Vagina (tissue), 2 donors: ENCODE measurements around the gene TBXT. TPM values are rescaled to one million over a fixed set of nuclear protein-coding genes. Genes with fewer than 3 reads are reported as not detected.
A peak's percentile ranks its signal among the peaks of the same experiment; 100 is the strongest.

Experiments
- DNase-seq, 2 donors: peaks; one replicate each; pipeline ENCODE4 v3.0.0-alpha.2; 2017; ENCODE audit errors: extremely low spot score in 2 of 2
- H3K27ac ChIP-seq: fragments of 200-600 bp; sonication (generic); one replicate; pipeline ENCODE4 v1.5.1; 2019
- H3K27me3 ChIP-seq: fragments of 200-600 bp; sonication (generic); one replicate; pipeline ENCODE4 v1.5.1; 2019
- H3K36me3 ChIP-seq, 2 donors: fragments of 200-600 bp; sonication (generic); one replicate each; pipeline ENCODE4 v1.5.1; 2017 to 2019
- H3K4me1 ChIP-seq: fragments of 200-600 bp; sonication (generic); one replicate; pipeline ENCODE4 v1.5.1; 2019
- H3K4me3 ChIP-seq, 2 donors: fragments of 200-600 bp; sonication (generic); 1 replicate in 1 of 2; 2 replicates in 1 of 2; pipeline ENCODE4 v1.5.1; 2016 to 2019
- H3K9me3 ChIP-seq: fragments of 200-600 bp; sonication (generic); one replicate; pipeline ENCODE4 v1.5.1; 2019
- POLR2A ChIP-seq, 2 donors: fragments of 450-650 bp; IDR thresholded peaks; one replicate each; pipeline ENCODE4 v1.6.1; 2017; ENCODE audit warnings: antibody characterized with exemption in 2 of 2, mild to moderate bottlenecking in 2 of 2, moderate library complexity in 2 of 2
- POLR2AphosphoS5 ChIP-seq, 2 donors: sonication (generic); formaldehyde crosslinking; IDR thresholded peaks; one replicate each; pipeline ENCODE4 v1.9.0; 2017; ENCODE audit warnings: antibody characterized with exemption in 2 of 2, mild to moderate bottlenecking in 2 of 2, low read depth in 1 of 2; ENCODE audit not compliant: insufficient read depth in 1 of 2
- intact Hi-C: fragments of 100-400 bp; cut with DNase I; formaldehyde crosslinking; loops from one replicate; pipeline ENCODE4 v1.15.1; 2023
- total RNA-seq: library from RNA; depleted of rRNA; stranded (reverse); fragments of >200 nt; gene quantifications from one replicate; pipeline ENCODE4 v1.2.3, GENCODE V29; 2016
- TF ChIP-seq, protein P1 (sequence below), 3 experiments: fragments of 450-650 bp in 2 of 3; fragments of 200-600 bp in 1 of 3; sonication (generic) in 1 of 3; IDR thresholded peaks; one replicate each; pipeline ENCODE4 v1.5.1; 2017 to 2019; ENCODE audit warnings: antibody characterized with exemption in 3 of 3, mild to moderate bottlenecking in 2 of 3, moderate library complexity in 2 of 3

TBXT gene
- total RNA-seq, 1 donor from 2014 or later, result not detected

DNA sequence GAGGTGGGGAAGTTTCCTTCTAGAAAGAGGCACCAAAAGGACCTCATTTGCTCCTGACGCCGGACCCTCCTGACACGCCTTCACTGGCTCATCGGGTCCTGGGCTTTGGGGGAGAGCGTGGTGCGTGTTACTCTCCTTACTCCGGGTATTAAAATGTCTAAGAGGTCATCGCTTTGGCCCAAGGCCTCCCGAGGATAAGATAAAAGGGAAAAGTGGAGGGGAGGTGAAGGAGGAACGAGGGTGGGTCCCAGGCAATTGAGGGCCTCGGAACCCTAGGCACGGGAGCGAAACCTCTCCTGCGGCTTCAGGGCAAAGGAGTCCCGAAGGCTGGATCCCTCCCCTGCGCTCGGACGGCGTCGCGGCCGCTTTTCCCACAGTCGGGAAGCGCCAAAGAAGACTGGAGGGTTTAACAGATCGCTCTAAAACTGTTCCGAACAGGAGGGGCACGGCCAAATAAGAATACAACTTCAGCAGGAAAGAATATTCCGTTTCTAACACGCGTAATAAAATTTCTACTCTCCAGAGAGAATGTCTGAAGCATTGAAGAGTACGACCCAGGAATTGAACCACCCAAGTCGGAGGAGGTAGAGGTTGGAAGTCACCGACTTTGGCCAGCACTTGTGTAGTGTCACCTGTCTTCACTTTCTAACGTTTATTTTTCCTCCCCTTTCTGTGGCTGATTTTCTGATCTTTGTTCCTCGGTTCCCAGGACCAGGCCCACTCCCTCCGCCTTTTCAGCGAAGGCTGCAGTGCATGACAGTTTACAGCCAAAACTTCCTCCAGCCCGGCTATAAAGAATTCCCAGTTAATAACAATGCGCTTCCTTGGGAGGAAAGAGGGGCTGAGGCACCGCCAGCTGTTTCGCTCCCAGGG is 2.1 kb upstream of the TBXT start:
- intact Hi-C loops, result no loop called here

DNA sequence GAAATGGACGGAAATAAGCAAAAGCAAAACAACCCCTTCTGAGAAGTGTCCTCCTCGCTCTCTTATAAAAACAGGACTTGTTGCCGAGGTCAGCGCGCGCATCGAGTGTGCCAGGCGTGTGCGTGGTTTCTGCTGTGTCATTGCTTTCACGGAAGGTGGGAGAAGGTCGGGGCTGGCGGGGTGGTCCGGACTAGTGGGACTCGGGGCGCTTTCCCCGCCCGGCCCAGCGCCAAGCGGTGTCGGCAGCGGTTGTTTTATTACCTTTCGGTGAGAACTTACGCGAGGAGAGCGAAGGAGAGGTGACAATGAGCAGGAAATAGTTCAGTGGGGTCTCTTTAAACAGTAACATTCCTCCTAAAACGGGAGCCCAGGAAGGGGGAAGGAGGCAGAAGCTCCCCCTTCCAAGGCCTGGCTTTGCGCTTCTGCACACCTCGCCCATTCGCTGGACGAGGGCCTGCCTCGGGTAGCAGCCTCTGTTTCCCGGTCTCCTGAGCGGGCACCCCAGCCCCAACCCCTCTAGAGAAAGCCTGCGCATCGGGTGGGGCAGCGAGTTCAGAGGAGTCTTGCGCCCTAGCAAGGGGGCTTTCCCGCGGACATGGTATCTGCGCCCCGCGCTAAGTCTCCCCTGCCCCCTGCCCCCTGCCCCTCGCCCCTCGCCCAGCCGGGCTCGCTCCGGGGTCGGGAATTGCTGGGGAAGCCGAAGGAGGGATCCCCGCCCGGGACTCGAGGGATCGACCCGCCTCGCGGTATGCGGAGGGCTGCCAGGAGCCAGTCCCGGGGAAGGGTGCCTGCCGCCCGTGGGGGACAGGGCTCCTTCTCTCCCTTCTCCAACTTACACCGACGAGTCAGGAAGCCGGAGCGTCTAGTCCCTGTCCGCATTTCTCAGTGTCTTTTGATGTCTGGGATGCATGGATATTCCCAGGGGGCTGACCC is 1.2 kb upstream of the TBXT start:
- DNase-seq, result no peak
- no peak overlapping the region for H3K27ac ChIP-seq
- TF ChIP-seq POLR2AphosphoS5 (IDR thresholded peaks at IDR 0.05; ENCODE audit: insufficient read depth in 1 of 2, low read depth in 1 of 2) (no peak), POLR2A (IDR thresholded peaks at IDR 0.05) (no peak)
- TF ChIP-seq, protein P1, sequence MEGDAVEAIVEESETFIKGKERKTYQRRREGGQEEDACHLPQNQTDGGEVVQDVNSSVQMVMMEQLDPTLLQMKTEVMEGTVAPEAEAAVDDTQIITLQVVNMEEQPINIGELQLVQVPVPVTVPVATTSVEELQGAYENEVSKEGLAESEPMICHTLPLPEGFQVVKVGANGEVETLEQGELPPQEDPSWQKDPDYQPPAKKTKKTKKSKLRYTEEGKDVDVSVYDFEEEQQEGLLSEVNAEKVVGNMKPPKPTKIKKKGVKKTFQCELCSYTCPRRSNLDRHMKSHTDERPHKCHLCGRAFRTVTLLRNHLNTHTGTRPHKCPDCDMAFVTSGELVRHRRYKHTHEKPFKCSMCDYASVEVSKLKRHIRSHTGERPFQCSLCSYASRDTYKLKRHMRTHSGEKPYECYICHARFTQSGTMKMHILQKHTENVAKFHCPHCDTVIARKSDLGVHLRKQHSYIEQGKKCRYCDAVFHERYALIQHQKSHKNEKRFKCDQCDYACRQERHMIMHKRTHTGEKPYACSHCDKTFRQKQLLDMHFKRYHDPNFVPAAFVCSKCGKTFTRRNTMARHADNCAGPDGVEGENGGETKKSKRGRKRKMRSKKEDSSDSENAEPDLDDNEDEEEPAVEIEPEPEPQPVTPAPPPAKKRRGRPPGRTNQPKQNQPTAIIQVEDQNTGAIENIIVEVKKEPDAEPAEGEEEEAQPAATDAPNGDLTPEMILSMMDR (IDR thresholded peaks at IDR 0.05), result no peak
- H3K4me3 ChIP-seq, result peak overlapping the region in 1 of 2 donors; percentile 16
- intact Hi-C loops, result no loop called here
- H3K4me1 ChIP-seq, result peaks cover 21% of the 10 kb centered on the region
- H3K36me3 ChIP-seq, result no peaks in the 10 kb centered on the region
- no peaks in the 10 kb centered on the region for H3K9me3 ChIP-seq
- peaks cover 24% of the 10 kb centered on the region for H3K27me3 ChIP-seq

More for the DNA sequence above, 2.1 kb upstream of the TBXT start:
- Histone ChIP-seq H3K4me1 (peaks cover 21% of the 10 kb centered on the region), H3K9me3 (no peaks in the 10 kb centered on the region), H3K36me3 (no peaks in the 10 kb centered on the region), H3K27me3 (peaks cover 24% of the 10 kb centered on the region), H3K4me3 (no peak overlapping the region), H3K27ac (no peak overlapping the region)
- TF ChIP-seq, protein P1 (IDR thresholded peaks at IDR 0.05), result no peak
- TF ChIP-seq POLR2AphosphoS5 (IDR thresholded peaks at IDR 0.05; ENCODE audit: insufficient read depth in 1 of 2, low read depth in 1 of 2) (no peak), POLR2A (IDR thresholded peaks at IDR 0.05) (no peak)
- no peak for DNase-seq

DNA sequence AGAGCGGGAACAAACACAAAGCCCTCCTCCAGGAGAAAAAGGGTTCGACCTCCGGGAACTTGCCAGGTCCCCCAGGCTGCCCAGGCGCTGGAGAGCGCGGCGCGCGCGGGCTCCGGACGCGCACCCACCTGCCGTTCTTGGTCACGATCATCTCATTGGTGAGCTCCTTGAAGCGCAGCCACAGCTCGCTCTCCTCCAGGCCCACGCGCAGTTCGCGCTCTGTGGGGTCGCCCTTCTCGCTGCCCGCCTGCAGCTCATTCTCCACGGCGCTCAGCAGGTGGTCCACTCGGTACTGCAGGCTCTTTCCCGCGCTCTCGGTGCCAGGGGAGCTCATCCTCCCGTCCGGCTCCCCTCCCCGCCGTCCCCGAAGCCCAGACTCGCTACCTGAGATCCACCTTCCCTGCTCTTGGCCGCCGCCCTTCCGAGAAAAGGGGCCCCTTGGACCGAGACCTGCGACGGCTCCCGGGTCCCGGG is 356 bp downstream of the TBXT start:
- no peak overlapping the region for H3K27ac ChIP-seq
- peaks cover 24% of the 10 kb centered on the region for H3K27me3 ChIP-seq
- TF ChIP-seq POLR2A (IDR thresholded peaks at IDR 0.05) (no peak), POLR2AphosphoS5 (IDR thresholded peaks at IDR 0.05; ENCODE audit: insufficient read depth in 1 of 2, low read depth in 1 of 2) (no peak)
- TF ChIP-seq, protein P1 (IDR thresholded peaks at IDR 0.05), result no peak
- H3K36me3 ChIP-seq, result no peaks in the 10 kb centered on the region
- no peak for DNase-seq
- H3K4me1 ChIP-seq, result peaks cover 21% of the 10 kb centered on the region
- no peak overlapping the region for H3K4me3 ChIP-seq
- no peaks in the 10 kb centered on the region for H3K9me3 ChIP-seq
- intact Hi-C loops, result no loop called here

DNA sequence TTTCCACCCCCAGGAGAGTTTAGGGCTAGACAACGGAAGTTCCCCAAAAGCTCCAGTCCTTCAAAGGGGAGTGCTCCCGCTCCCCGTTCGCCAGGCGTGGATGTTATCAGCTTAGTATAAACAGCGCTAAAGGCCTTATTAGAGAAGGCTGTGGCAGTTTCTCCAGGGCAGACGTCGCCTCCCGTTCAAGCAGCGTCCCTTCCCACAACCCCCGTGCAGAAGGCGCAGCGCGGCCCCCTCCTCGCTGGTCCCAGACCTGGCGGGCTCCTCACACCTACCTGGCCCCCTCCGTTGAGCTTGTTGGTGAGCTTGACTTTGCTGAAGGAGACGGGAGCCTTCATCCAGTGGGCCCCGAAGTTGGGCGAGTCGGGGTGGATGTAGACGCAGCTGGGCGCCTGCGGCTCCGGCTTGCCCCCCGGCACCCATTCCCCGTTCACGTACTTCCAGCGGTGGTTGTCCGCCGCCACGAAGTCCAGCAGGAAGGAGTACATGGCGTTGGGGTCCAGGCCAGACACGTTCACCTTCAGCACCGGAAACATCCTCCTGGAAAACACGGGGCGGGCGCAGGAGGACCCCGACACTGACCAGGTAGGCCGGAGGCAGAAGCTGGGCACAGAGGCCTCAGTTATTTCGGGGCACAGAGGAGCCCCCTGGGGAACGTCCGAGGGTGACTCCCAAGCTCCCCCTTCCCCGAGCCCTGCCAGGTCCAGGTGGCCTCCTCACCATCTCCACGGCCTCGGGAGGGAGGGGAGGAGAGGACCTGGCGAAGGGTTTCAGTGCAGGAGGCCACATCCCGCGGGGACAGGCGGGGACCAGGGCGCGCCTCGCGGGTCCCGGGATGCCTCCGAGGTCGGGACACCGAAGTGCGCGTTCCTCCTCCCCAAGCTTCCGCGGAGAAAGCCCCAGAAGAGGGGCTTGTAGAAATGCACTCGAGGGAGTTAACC is 1.1 kb downstream of the TBXT start:
- peaks cover 24% of the 10 kb centered on the region for H3K27me3 ChIP-seq

More for the DNA sequence above, 1.1 kb downstream of the TBXT start:
- no peak for DNase-seq
- intact Hi-C loops, result no loop called here
- TF ChIP-seq POLR2A (IDR thresholded peaks at IDR 0.05), result no peak
- TF ChIP-seq POLR2AphosphoS5 (IDR thresholded peaks at IDR 0.05; ENCODE audit: insufficient read depth in 1 of 2, low read depth in 1 of 2), result no peak
- TF ChIP-seq, protein P1 (IDR thresholded peaks at IDR 0.05), result no peak
- no peaks in the 10 kb centered on the region for H3K9me3 ChIP-seq
- no peaks in the 10 kb centered on the region for H3K36me3 ChIP-seq
- H3K4me3 ChIP-seq, result no peak overlapping the region
- no peak overlapping the region for H3K27ac ChIP-seq
- H3K4me1 ChIP-seq, result peaks cover 21% of the 10 kb centered on the region
